ENCODE data around the gene TSHR.

DNA sequence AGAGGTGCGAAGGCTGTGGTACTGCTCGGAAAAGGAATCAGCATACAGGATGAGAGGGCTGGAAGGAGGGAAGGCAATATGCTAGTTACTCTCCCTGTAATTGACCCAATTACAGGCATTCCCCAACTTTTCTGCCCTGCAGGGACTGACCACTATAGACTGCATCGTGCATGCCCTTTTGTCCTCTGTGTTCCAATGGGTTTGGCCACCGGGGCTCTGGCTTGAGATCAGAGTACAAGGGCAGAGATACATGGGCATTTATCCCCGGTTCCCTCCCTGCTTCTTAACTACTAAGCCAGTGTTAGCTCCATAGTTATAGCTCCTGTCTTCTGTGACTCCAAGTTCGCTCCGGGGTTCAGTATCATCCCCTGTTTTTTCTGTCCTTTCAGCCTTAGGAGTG, 205.7 kb downstream of the TSHR start:
- TF ChIP-seq, protein P1, sequence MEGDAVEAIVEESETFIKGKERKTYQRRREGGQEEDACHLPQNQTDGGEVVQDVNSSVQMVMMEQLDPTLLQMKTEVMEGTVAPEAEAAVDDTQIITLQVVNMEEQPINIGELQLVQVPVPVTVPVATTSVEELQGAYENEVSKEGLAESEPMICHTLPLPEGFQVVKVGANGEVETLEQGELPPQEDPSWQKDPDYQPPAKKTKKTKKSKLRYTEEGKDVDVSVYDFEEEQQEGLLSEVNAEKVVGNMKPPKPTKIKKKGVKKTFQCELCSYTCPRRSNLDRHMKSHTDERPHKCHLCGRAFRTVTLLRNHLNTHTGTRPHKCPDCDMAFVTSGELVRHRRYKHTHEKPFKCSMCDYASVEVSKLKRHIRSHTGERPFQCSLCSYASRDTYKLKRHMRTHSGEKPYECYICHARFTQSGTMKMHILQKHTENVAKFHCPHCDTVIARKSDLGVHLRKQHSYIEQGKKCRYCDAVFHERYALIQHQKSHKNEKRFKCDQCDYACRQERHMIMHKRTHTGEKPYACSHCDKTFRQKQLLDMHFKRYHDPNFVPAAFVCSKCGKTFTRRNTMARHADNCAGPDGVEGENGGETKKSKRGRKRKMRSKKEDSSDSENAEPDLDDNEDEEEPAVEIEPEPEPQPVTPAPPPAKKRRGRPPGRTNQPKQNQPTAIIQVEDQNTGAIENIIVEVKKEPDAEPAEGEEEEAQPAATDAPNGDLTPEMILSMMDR (conservative IDR thresholded peaks at IDR 0.05; ENCODE audit: low read depth, low read length): no peak
- TF ChIP-seq EZH2 (IDR thresholded peaks at IDR 0.05; ENCODE audit: low read length, unreplicated experiment): no peak
- TF ChIP-seq EZH2phosphoT487 (IDR thresholded peaks at IDR 0.05; ENCODE audit: borderline replicate concordance, low read length): no peak
